CD8-positive, alpha-beta memory T cell (primary cell): ENCODE results near the gene GBGT1. TPM values are rescaled to one million over a fixed set of nuclear protein-coding genes. Genes with fewer than 3 reads are reported as not detected.

Experiments used
- CTCF ChIA-PET: fragments of 350-600 bp; sonication (Branson Sonifier 250); formaldehyde crosslinking; loops from one replicate; lab custom pipeline; 2021; ENCODE audit warnings: antibody characterized with exemption; lab: Charles Lee
- POLR2A ChIA-PET: fragments of 350-600 bp; sonication (Branson Sonifier 250); formaldehyde crosslinking; loops from one replicate; lab custom pipeline; 2021; ENCODE audit warnings: antibody characterized with exemption; lab: Charles Lee
- DNase-seq, 5 donors: peaks; one replicate each; pipeline versions ENCODE4 v3.0.0 to v3.0.0-alpha.2; 2020 to 2022; ENCODE audit warnings: mixed read lengths in 1 of 5
- H3K27ac ChIP-seq: one replicate; pipeline ENCODE4 v1.7.0; 2013; ENCODE audit warnings: low read depth, mild to moderate bottlenecking, low read length, moderate library complexity
- H3K27me3 ChIP-seq: 2 replicates; pipeline ENCODE4 v1.7.0; 2013; ENCODE audit warnings: low read length, mild to moderate bottlenecking; ENCODE audit not compliant: insufficient read depth, poor library complexity, severe bottlenecking
- H3K36me3 ChIP-seq: 2 replicates; pipeline ENCODE4 v1.7.0; 2013; ENCODE audit warnings: mild to moderate bottlenecking, low read length, moderate library complexity; ENCODE audit not compliant: insufficient read depth
- H3K4me1 ChIP-seq: 2 replicates; pipeline ENCODE4 v1.7.0; 2013; ENCODE audit warnings: mild to moderate bottlenecking, low read length, moderate library complexity; ENCODE audit not compliant: insufficient read depth
- H3K4me3 ChIP-seq: 2 replicates; pipeline ENCODE4 v1.7.0; 2013; ENCODE audit warnings: mild to moderate bottlenecking, low read length
- H3K9me3 ChIP-seq: 2 replicates; pipeline ENCODE4 v1.7.0; 2013; ENCODE audit warnings: mild to moderate bottlenecking, low read length
- H3K27ac Mint-ChIP-seq, 8 donors: one replicate each; pipeline ENCODE4 v1.8.0; 2020 to 2021; ENCODE audit warnings: mixed read lengths in 8 of 8, mild to moderate bottlenecking in 6 of 8, inconsistent platforms in 3 of 8, moderate library complexity in 3 of 8
- H3K27me3 Mint-ChIP-seq, 2 donors: one replicate each; pipeline ENCODE4 v1.8.0; 2020 to 2021; ENCODE audit warnings: mixed read lengths in 2 of 2, mild to moderate bottlenecking in 1 of 2, moderate library complexity in 1 of 2
- H3K36me3 Mint-ChIP-seq, 3 donors: one replicate each; pipeline ENCODE4 v1.8.0; 2020 to 2021; ENCODE audit warnings: mixed read lengths in 3 of 3, inconsistent platforms in 1 of 3, mild to moderate bottlenecking in 1 of 3
- H3K4me1 Mint-ChIP-seq, 3 donors: one replicate each; pipeline ENCODE4 v1.8.0; 2020 to 2021; ENCODE audit warnings: mixed read lengths in 3 of 3, inconsistent platforms in 1 of 3, mild to moderate bottlenecking in 1 of 3
- H3K4me3 Mint-ChIP-seq, 7 donors: one replicate each; pipeline ENCODE4 v1.8.0; 2020 to 2021; ENCODE audit warnings: mixed read lengths in 7 of 7, mild to moderate bottlenecking in 6 of 7, moderate library complexity in 4 of 7, inconsistent platforms in 2 of 7
- H3K9me3 Mint-ChIP-seq, 5 donors: one replicate each; pipeline ENCODE4 v1.8.0; 2020 to 2022; ENCODE audit warnings: mixed read lengths in 5 of 5, mild to moderate bottlenecking in 3 of 5, moderate library complexity in 2 of 5, inconsistent platforms in 1 of 5
- polyA plus RNA-seq: library from polyadenylated mRNA; unstranded; fragments of 300-500 nt; fragmentation: Illumina TruSeq; gene quantifications from one replicate; pipeline ENCODE4 v1.2.3, GENCODE V29; 2021
- total RNA-seq, 2 experiments: library from RNA; stranded (reverse); gene quantifications; one replicate each; pipeline ENCODE4 v1.2.3, GENCODE V29; 2021

The GBGT1 gene
- total and polyA plus RNA-seq, 3 experiments from 2014 or later, result 1.8 to 2.6 TPM; not detected in 1

GRCh38 chr9:133113163-133113948 is 50.4 kb downstream of the GBGT1 start:
- POLR2A ChIA-PET, result interaction anchor here (2.6 kb wide), 1 partner anchor 20 kb away, joined by 8 read pairs; no protein-coding TSS in a partner anchor
- peaks cover 21% of the 10 kb centered on the region for H3K36me3 ChIP-seq
- Mint-ChIP-seq H3K27ac (peak overlapping the region; percentile 50 to 97 (median 90)), H3K4me1 (peaks cover 28 to 66% (median 38%) of the 10 kb centered on the region in 3 donors), H3K36me3 (peaks cover 0 to 59% (median 2%) of the 10 kb centered on the region in 3 donors), H3K4me3 (peak overlapping the region in 5 of 7 donors; percentile 8 to 73 (median 46)), H3K27me3 (no peaks in the 10 kb centered on the region), H3K9me3 (no peaks in the 10 kb centered on the region)
- H3K27ac ChIP-seq, result peak overlapping the region; percentile 43
- peak in 1 of 5 donors; percentile 28 for DNase-seq
- peaks cover 48% of the 10 kb centered on the region for H3K4me1 ChIP-seq
- H3K9me3 ChIP-seq, result no peaks in the 10 kb centered on the region
- H3K4me3 ChIP-seq, result no peak overlapping the region
- CTCF ChIA-PET, result interaction anchor here (1.2 to 25.9 kb wide), 3 partner anchors 35 to 83 kb away, joined by 3 to 521 read pairs (median 3); partner anchors contain the start of gene GTF3C5
- no peaks in the 10 kb centered on the region for H3K27me3 ChIP-seq

GRCh38 chr9:133112663-133113026 is 51.1 kb downstream of the GBGT1 start:
- Mint-ChIP-seq H3K27ac (peak overlapping the region; percentile 41 to 97 (median 88)), H3K4me1 (peaks cover 22 to 59% (median 33%) of the 10 kb centered on the region in 3 donors), H3K36me3 (peaks cover 0 to 62% (median 2%) of the 10 kb centered on the region in 3 donors), H3K4me3 (peak overlapping the region in 1 of 7 donors; percentile 30), H3K9me3 (no peaks in the 10 kb centered on the region), H3K27me3 (no peaks in the 10 kb centered on the region)
- ChIA-PET CTCF (interaction anchor here (25.9 kb wide), 1 partner anchor 35 kb away, joined by 521 read pairs; no protein-coding TSS in a partner anchor), POLR2A (no interaction called here)
- Histone ChIP-seq H3K4me1 (peaks cover 44% of the 10 kb centered on the region), H3K9me3 (no peaks in the 10 kb centered on the region), H3K4me3 (no peak overlapping the region), H3K27me3 (no peaks in the 10 kb centered on the region), H3K27ac (peak overlapping the region; percentile 33), H3K36me3 (peaks cover 28% of the 10 kb centered on the region)
- peak in 4 of 5 donors; percentile 48 to 67 (median 62) for DNase-seq

GRCh38 chr9:133111808-133112662 is 51.7 kb downstream of the GBGT1 start:
- peaks cover 34% of the 10 kb centered on the region for H3K36me3 ChIP-seq
- H3K4me3 Mint-ChIP-seq, result no peak overlapping the region
- POLR2A ChIA-PET, result no interaction called here
- H3K27ac ChIP-seq, result peak overlapping the region; percentile 33
- H3K9me3 ChIP-seq, result no peaks in the 10 kb centered on the region
- H3K4me3 ChIP-seq, result no peak overlapping the region
- peak overlapping the region; percentile 41 to 97 (median 88) for H3K27ac Mint-ChIP-seq
- peaks cover 0 to 63% (median 2%) of the 10 kb centered on the region in 3 donors for H3K36me3 Mint-ChIP-seq
- H3K27me3 ChIP-seq, result no peaks in the 10 kb centered on the region
- CTCF ChIA-PET, result interaction anchor here (1.0 to 25.9 kb wide), 3 partner anchors 8 to 89 kb away, joined by 3 to 521 read pairs (median 4); no protein-coding TSS in a partner anchor
- H3K27me3 Mint-ChIP-seq, result no peaks in the 10 kb centered on the region
- no peak for DNase-seq
- H3K4me1 Mint-ChIP-seq, result peaks cover 19 to 53% (median 30%) of the 10 kb centered on the region in 3 donors
- H3K9me3 Mint-ChIP-seq, result no peaks in the 10 kb centered on the region
- H3K4me1 ChIP-seq, result peaks cover 44% of the 10 kb centered on the region

- peak in 1 of 5 donors; percentile 19 for DNase-seq
- no peak overlapping the region for H3K4me3 Mint-ChIP-seq
- no peaks in the 10 kb centered on the region for H3K27me3 Mint-ChIP-seq
- no peaks in the 10 kb centered on the region for H3K9me3 Mint-ChIP-seq
- no peaks in the 10 kb centered on the region for H3K27me3 ChIP-seq
- ChIA-PET CTCF (interaction anchor here (1.5 to 25.9 kb wide), 2 partner anchors 38 to 71 kb away, joined by 5 to 521 read pairs; no protein-coding TSS in a partner anchor), POLR2A (interaction anchor here (0.9 to 1.3 kb wide), 3 partner anchors 9 to 16 kb away, joined by 3 read pairs; no protein-coding TSS in a partner anchor)
- peaks cover 10 to 33% (median 25%) of the 10 kb centered on the region in 3 donors for H3K4me1 Mint-ChIP-seq
- peaks cover 2 to 74% (median 4%) of the 10 kb centered on the region in 3 donors for H3K36me3 Mint-ChIP-seq
- no peak overlapping the region for H3K4me3 ChIP-seq
- no peaks in the 10 kb centered on the region for H3K9me3 ChIP-seq
- no peak overlapping the region for H3K27ac ChIP-seq
- peaks cover 38% of the 10 kb centered on the region for H3K36me3 ChIP-seq
- H3K4me1 ChIP-seq, result peaks cover 29% of the 10 kb centered on the region
- peak overlapping the region in 6 of 8 donors; percentile 26 to 74 (median 62) for H3K27ac Mint-ChIP-seq
Measured at GRCh38 chr9:133109931-133110650, 53.6 kb downstream of the GBGT1 start.

- Histone ChIP-seq H3K4me3 (no peak overlapping the region), H3K4me1 (peaks cover 19% of the 10 kb centered on the region), H3K27ac (no peak overlapping the region), H3K36me3 (peaks cover 48% of the 10 kb centered on the region), H3K27me3 (no peaks in the 10 kb centered on the region), H3K9me3 (no peaks in the 10 kb centered on the region)
- CTCF ChIA-PET, result interaction anchor here (1.5 to 25.9 kb wide), 2 partner anchors 39 to 72 kb away, joined by 5 to 521 read pairs; no protein-coding TSS in a partner anchor
- peaks cover 2 to 80% (median 4%) of the 10 kb centered on the region in 3 donors for H3K36me3 Mint-ChIP-seq
- H3K27ac Mint-ChIP-seq, result peak overlapping the region in 4 of 8 donors; percentile 55 to 79 (median 64)
- peak in 1 of 5 donors; percentile 39 for DNase-seq
- no peak overlapping the region for H3K4me3 Mint-ChIP-seq
- no peaks in the 10 kb centered on the region for H3K27me3 Mint-ChIP-seq
- H3K9me3 Mint-ChIP-seq, result no peaks in the 10 kb centered on the region
- H3K4me1 Mint-ChIP-seq, result peaks cover 6 to 23% (median 16%) of the 10 kb centered on the region in 3 donors
- POLR2A ChIA-PET, result interaction anchor here (1.5 kb wide), 1 partner anchor 35 kb away, joined by 3 read pairs; no protein-coding TSS in a partner anchor
Measured at GRCh38 chr9:133108794-133109641, 54.7 kb downstream of the GBGT1 start.

- H3K27me3 Mint-ChIP-seq, result no peaks in the 10 kb centered on the region
- peaks cover 10% of the 10 kb centered on the region for H3K4me1 ChIP-seq
- no peaks in the 10 kb centered on the region for H3K9me3 Mint-ChIP-seq
- H3K36me3 ChIP-seq, result peaks cover 56% of the 10 kb centered on the region
- no peak overlapping the region for H3K4me3 ChIP-seq
- H3K4me1 Mint-ChIP-seq, result peaks cover under 1 to 15% (median 10%) of the 10 kb centered on the region in 3 donors
- H3K36me3 Mint-ChIP-seq, result peaks cover 2 to 84% (median 5%) of the 10 kb centered on the region in 3 donors
- no peaks in the 10 kb centered on the region for H3K27me3 ChIP-seq
- no peaks in the 10 kb centered on the region for H3K9me3 ChIP-seq
- DNase-seq, result peak in 1 of 5 donors; percentile 28
- ChIA-PET CTCF (interaction anchor here (1.0 to 25.9 kb wide), 4 partner anchors 26 to 78 kb away, joined by 3 to 521 read pairs (median 3); no protein-coding TSS in a partner anchor), POLR2A (interaction anchor here (1.5 kb wide), 1 partner anchor 36 kb away, joined by 3 read pairs; no protein-coding TSS in a partner anchor)
- peak overlapping the region in 2 of 8 donors; percentile 3 to 50 for H3K27ac Mint-ChIP-seq
- no peak overlapping the region for H3K4me3 Mint-ChIP-seq
- H3K27ac ChIP-seq, result no peak overlapping the region
Measured at GRCh38 chr9:133107961-133108793, 55.5 kb downstream of the GBGT1 start.
